ENCODE measurements around the gene GDI2. TPM values are rescaled to one million over a fixed set of nuclear protein-coding genes. Genes with fewer than 3 reads are reported as not detected.
A peak's percentile ranks its signal among the peaks of the same experiment; 100 is the strongest.
"Not testable (repeated sequence)": the region's sequence is repeated elsewhere in the genome, so short reads cannot be mapped to it uniquely, and the experiment has no call there.

Gene GDI2
- total and polyA plus RNA-seq, 2 of the 13 experiments (the other 11 are each of a cell fraction or from before 2014, with no cell fraction given) = 153 to 477 TPM

GRCh38 chr10:5846667-5847066 is 33.4 kb upstream of the GDI2 start:
- H3K27ac ChIP-seq (ENCODE audit: extremely low read length, insufficient read depth, low read length); H3K9ac ChIP-seq (ENCODE audit: insufficient read depth, low read depth, low read length); CTCF ChIA-PET (ENCODE audit: low intra/inter-chr PET ratio, low total read pairs); H3K79me2 ChIP-seq (ENCODE audit: insufficient read depth, low read length); H3K36me3 ChIP-seq (replicated peaks in 1 of 2; ENCODE audit: control insufficient read depth in 1 of 2, insufficient read depth in 2 of 2, low read length in 2 of 2); H3K9me3 ChIP-seq (ENCODE audit: low read length); in situ Hi-C loops (cut with HindIII; ENCODE audit: extremely low pct_ligation_motif_present, low pct_unique_long_range_greater_than_20kb); FAIRE-seq; ATAC-seq; intact Hi-C loops (cut with micrococcal nuclease; ENCODE audit: unreplicated experiment); BruUV-seq (replicated peaks); DNase-seq (ENCODE audit: low spot score); H3K27me3 ChIP-seq (ENCODE audit: control insufficient read depth in 1 of 2, insufficient read depth in 2 of 2, low read length in 2 of 2); H4K20me1 ChIP-seq (ENCODE audit: insufficient read depth, low read length): not testable (repeated sequence)
- H3K4me1 ChIP-seq (ENCODE audit: insufficient read depth, low read length) = peaks cover 32% of the 10 kb centered on the region
- POLR2A ChIA-PET = interaction anchor here (0.6 kb wide), 1 partner anchor 219 kb away, joined by 3 read pairs; no protein-coding TSS in a partner anchor
- peak overlapping the region; percentile 65 for H3K4me2 ChIP-seq (ENCODE audit: low read depth, low read length)
- peak overlapping the region in 2 of 3 experiments; percentile 6 to 28; a peak in 1 of 6 replicates for H3K4me3 ChIP-seq (replicated peaks in 1 of 3; ENCODE audit: insufficient read depth in 1 of 3, low read depth in 2 of 3, low read length in 3 of 3)
- TF ChIP-seq CEBPB (IDR thresholded peaks at IDR 0.05; ENCODE audit: borderline replicate concordance, low read depth, low read length) (peak; percentile 9; the same call in 1 of the 2 replicates), ZNF770 (CRISPR knock-in tag; IDR thresholded peaks at IDR 0.05) (peak; percentile 89)
- H2AFZ ChIP-seq (ENCODE audit: low read length) = peak overlapping the region; percentile 60
- WGBS (ENCODE audit: low lambda C conversion rate) = 56% methylated on average over 4 of the region's 4 CpGs

- no peak for FAIRE-seq
- in situ Hi-C loops (cut with HindIII; ENCODE audit: extremely low pct_ligation_motif_present, low pct_unique_long_range_greater_than_20kb) = no loop called here
- TF ChIP-seq GRHL1 (CRISPR knock-in tag; conservative IDR thresholded peaks at IDR 0.05) = no peak
- TF ChIP-seq TRIM22 (IDR thresholded peaks at IDR 0.05) = no peak
- no peak for TF ChIP-seq ZBTB44 (CRISPR knock-in tag; IDR thresholded peaks at IDR 0.05)
- TF ChIP-seq ZKSCAN1 (IDR thresholded peaks at IDR 0.05; ENCODE audit: low read length) = no peak
- TF ChIP-seq ZNF670 (CRISPR knock-in tag; IDR thresholded peaks at IDR 0.05; ENCODE audit: borderline replicate concordance) = no peak
- no peak for TF ChIP-seq TAF1 (CRISPR knock-in tag; IDR thresholded peaks at IDR 0.05)
- H3K4me1 ChIP-seq (ENCODE audit: insufficient read depth, low read length) = peaks cover 51% of the 10 kb centered on the region
- ATAC-seq = no peak
- no peaks in the 10 kb centered on the region for H3K79me2 ChIP-seq (ENCODE audit: insufficient read depth, low read length)
- no peaks in the 10 kb centered on the region; a peak in 1 of 5 replicates for H3K27me3 ChIP-seq (ENCODE audit: control insufficient read depth in 1 of 2, insufficient read depth in 2 of 2, low read length in 2 of 2)
- intact Hi-C loops (cut with micrococcal nuclease; ENCODE audit: unreplicated experiment) = no loop called here
- H3K27ac ChIP-seq (ENCODE audit: extremely low read length, insufficient read depth, low read length) = no peak overlapping the region
- POLR2A ChIA-PET = interaction anchor here (2.4 kb wide), 1 partner anchor 31 kb away, joined by 7 read pairs; the partner anchor contains the start of gene GDI2
- H3K4me3 ChIP-seq (replicated peaks in 1 of 3; ENCODE audit: insufficient read depth in 1 of 3, low read depth in 2 of 3, low read length in 3 of 3) = no peak overlapping the region
- no peaks in the 10 kb centered on the region for H4K20me1 ChIP-seq (ENCODE audit: insufficient read depth, low read length)
- no peak overlapping the region for H3K9ac ChIP-seq (ENCODE audit: insufficient read depth, low read depth, low read length)
- no peak overlapping the region for H2AFZ ChIP-seq (ENCODE audit: low read length)
- no TSS peak for BruUV-seq (replicated peaks)
- no peak for DNase-seq (ENCODE audit: low spot score)
- CTCF ChIA-PET (ENCODE audit: low intra/inter-chr PET ratio, low total read pairs) = no interaction called here
- H3K36me3 ChIP-seq (replicated peaks in 1 of 2; ENCODE audit: control insufficient read depth in 1 of 2, insufficient read depth in 2 of 2, low read length in 2 of 2) = no peaks in the 10 kb centered on the region
- H3K9me3 ChIP-seq (ENCODE audit: low read length) = no peaks in the 10 kb centered on the region
- H3K4me2 ChIP-seq (ENCODE audit: low read depth, low read length) = peak overlapping the region; percentile 48; the same call in 1 of the 2 replicates
- 53% methylated on average over 13 of the region's 13 CpGs for WGBS (ENCODE audit: low lambda C conversion rate)
These were observed 31.3 kb upstream of the GDI2 start for GRCh38 chr10:5844345-5845055.
